Karpas-422 (cell line): ENCODE data around the gene RIMKLA. TPM values are rescaled to one million over a fixed set of nuclear protein-coding genes. Genes with fewer than 3 reads are reported as not detected.

Source experiments
- DNase-seq: peaks from one replicate; pipeline ENCODE4 v3.0.0-alpha.2; 2015
- H2AFZ ChIP-seq: fragments of 200-600 bp; sonication (generic); 2 replicates; pipeline ENCODE4 v1.6.1; 2014; ENCODE audit warnings: antibody characterized with exemption, low read length, mixed read lengths
- H3K27ac ChIP-seq: fragments of 200-600 bp; sonication (generic); 2 replicates; pipeline ENCODE4 v1.5.1; 2014; ENCODE audit warnings: mild to moderate bottlenecking, low read length, moderate library complexity
- H3K27me3 ChIP-seq: fragments of 200-600 bp; sonication (generic); 2 replicates; pipeline ENCODE4 v1.6.1; 2014; ENCODE audit warnings: low read length, mixed read lengths
- H3K36me3 ChIP-seq: fragments of 200-600 bp; sonication (generic); 2 replicates; pipeline ENCODE4 v1.6.1; 2014; ENCODE audit warnings: low read length, mixed read lengths; ENCODE audit not compliant: insufficient read depth
- H3K4me1 ChIP-seq: fragments of 200-600 bp; sonication (generic); 2 replicates; pipeline ENCODE4 v1.6.1; 2014; ENCODE audit warnings: mild to moderate bottlenecking, low read length, mixed read lengths
- H3K4me2 ChIP-seq: fragments of 200-600 bp; sonication (generic); 2 replicates; pipeline ENCODE4 v1.6.1; 2014; ENCODE audit warnings: low read length, low read depth, mild to moderate bottlenecking; ENCODE audit not compliant: poor library complexity, severe bottlenecking
- H3K4me3 ChIP-seq: fragments of 200-600 bp; sonication (generic); 2 replicates; pipeline ENCODE4 v1.5.1; 2014; ENCODE audit warnings: mild to moderate bottlenecking, antibody characterized with exemption, low read length, mixed read lengths
- H3K79me2 ChIP-seq: fragments of 200-600 bp; sonication (generic); 2 replicates; pipeline ENCODE4 v1.6.1; 2014; ENCODE audit warnings: mild to moderate bottlenecking, low read length, mixed read lengths
- H3K9ac ChIP-seq: fragments of 200-600 bp; sonication (generic); 2 replicates; pipeline ENCODE4 v1.6.0; 2014; ENCODE audit warnings: low read length
- H3K9me2 ChIP-seq: fragments of 200-600 bp; sonication (generic), shearing (Covaris generic); replicated peaks from 2 replicates; pipeline ENCODE4 v1.6.0; 2014; ENCODE audit warnings: mild to moderate bottlenecking, low read length, moderate library complexity; ENCODE audit not compliant: insufficient read depth
- H3K9me3 ChIP-seq: fragments of 300-700, 200-600 bp; sonication (generic); 2 replicates; pipeline ENCODE4 v1.6.1; 2014; ENCODE audit warnings: low read length, mixed read lengths
- H4K20me1 ChIP-seq: fragments of 200-600 bp; sonication (generic); 2 replicates; pipeline ENCODE4 v1.6.1; 2014; ENCODE audit warnings: mild to moderate bottlenecking, antibody characterized with exemption, low read length, low read depth; ENCODE audit not compliant: insufficient read depth
- total RNA-seq: library from RNA; depleted of rRNA; stranded (reverse); fragments of >200 nt; shearing (Covaris generic); gene quantifications from 2 replicates; pipeline ENCODE4 v1.2.3, GENCODE V29; 2014; ENCODE audit warnings: low replicate concordance

The RIMKLA gene
- total RNA-seq, 1 experiment from 2014 or later: 2.1 TPM

- Histone ChIP-seq H3K9me2 (no peaks in the 10 kb centered on the region), H3K27ac (no peak overlapping the region), H3K9ac (no peak overlapping the region), H3K9me3 (no peaks in the 10 kb centered on the region), H3K27me3 (no peaks in the 10 kb centered on the region), H3K79me2 (peaks cover 5% of the 10 kb centered on the region; the same call in 1 of the 2 replicates), H3K4me2 (no peak overlapping the region), H3K4me1 (peaks cover 9% of the 10 kb centered on the region), H3K4me3 (no peak overlapping the region), H2AFZ (no peak overlapping the region), H3K36me3 (no peaks in the 10 kb centered on the region), H4K20me1 (no peaks in the 10 kb centered on the region)
- no peak for DNase-seq
These were observed 40.5 kb upstream of the RIMKLA start for GRCh38 chr1:42340093-42340492.

- H3K27me3 ChIP-seq: no peaks in the 10 kb centered on the region
- no peak overlapping the region for H3K4me2 ChIP-seq
- no peaks in the 10 kb centered on the region for H3K9me2 ChIP-seq
- DNase-seq: no peak
- no peak overlapping the region for H3K9ac ChIP-seq
- no peaks in the 10 kb centered on the region for H3K9me3 ChIP-seq
- no peaks in the 10 kb centered on the region for H4K20me1 ChIP-seq
- no peak overlapping the region for H3K4me3 ChIP-seq
- no peak overlapping the region for H3K27ac ChIP-seq
- peaks cover 3% of the 10 kb centered on the region; the same call in 1 of the 2 replicates for H3K79me2 ChIP-seq
- no peak overlapping the region for H2AFZ ChIP-seq
- H3K36me3 ChIP-seq: no peaks in the 10 kb centered on the region
- H3K4me1 ChIP-seq: peaks cover 8% of the 10 kb centered on the region
These were observed 39.7 kb upstream of the RIMKLA start for GRCh38 chr1:42340901-42341300.

- Histone ChIP-seq H3K27ac (no peak overlapping the region), H3K9me3 (no peaks in the 10 kb centered on the region), H3K9me2 (no peaks in the 10 kb centered on the region), H3K36me3 (no peaks in the 10 kb centered on the region), H3K4me2 (no peak overlapping the region), H3K4me1 (peaks cover 8% of the 10 kb centered on the region), H4K20me1 (no peaks in the 10 kb centered on the region), H3K4me3 (no peak overlapping the region), H3K9ac (no peak overlapping the region), H2AFZ (no peak overlapping the region), H3K79me2 (no peaks in the 10 kb centered on the region), H3K27me3 (no peaks in the 10 kb centered on the region)
- no peak for DNase-seq
These were observed 37.5 kb upstream of the RIMKLA start for GRCh38 chr1:42343049-42343448.

- Histone ChIP-seq H3K27me3 (no peaks in the 10 kb centered on the region), H3K9me3 (no peaks in the 10 kb centered on the region), H3K36me3 (no peaks in the 10 kb centered on the region), H3K9ac (no peak overlapping the region), H4K20me1 (no peaks in the 10 kb centered on the region), H3K4me3 (peak overlapping the region; percentile 40; the same call in 1 of the 2 replicates), H3K4me2 (peak overlapping the region; percentile 65), H3K4me1 (peaks cover 26% of the 10 kb centered on the region), H2AFZ (peak overlapping the region; percentile 54; the same call in 1 of the 2 replicates), H3K27ac (peak overlapping the region; percentile 5; the same call in 1 of the 2 replicates), H3K9me2 (no peaks in the 10 kb centered on the region), H3K79me2 (no peaks in the 10 kb centered on the region)
- peak; percentile 81 for DNase-seq
These were observed 32.1 kb upstream of the RIMKLA start for GRCh38 chr1:42348498-42348897.

- no peak overlapping the region for H3K27ac ChIP-seq
- H3K9ac ChIP-seq: no peak overlapping the region
- H3K4me2 ChIP-seq: no peak overlapping the region
- no peaks in the 10 kb centered on the region for H3K9me3 ChIP-seq
- H3K4me3 ChIP-seq: no peak overlapping the region
- H4K20me1 ChIP-seq: no peaks in the 10 kb centered on the region
- H3K36me3 ChIP-seq: no peaks in the 10 kb centered on the region
- H2AFZ ChIP-seq: no peak overlapping the region
- no peaks in the 10 kb centered on the region for H3K79me2 ChIP-seq
- peaks cover 24% of the 10 kb centered on the region for H3K4me1 ChIP-seq
- H3K27me3 ChIP-seq: no peaks in the 10 kb centered on the region
- no peak for DNase-seq
- H3K9me2 ChIP-seq: no peaks in the 10 kb centered on the region
These were observed 30.5 kb upstream of the RIMKLA start for GRCh38 chr1:42350086-42350485.

- Histone ChIP-seq H3K4me2 (peak overlapping the region; percentile 6), H3K27ac (no peak overlapping the region), H3K9me2 (no peaks in the 10 kb centered on the region), H3K79me2 (no peaks in the 10 kb centered on the region), H4K20me1 (no peaks in the 10 kb centered on the region), H3K4me1 (peaks cover 12% of the 10 kb centered on the region), H3K9me3 (no peaks in the 10 kb centered on the region), H3K9ac (no peak overlapping the region), H3K27me3 (no peaks in the 10 kb centered on the region), H3K36me3 (no peaks in the 10 kb centered on the region), H3K4me3 (no peak overlapping the region), H2AFZ (no peak overlapping the region)
- DNase-seq: no peak
These were observed 21.8 kb upstream of the RIMKLA start for GRCh38 chr1:42358791-42359190.

- DNase-seq: no peak
- H3K4me3 ChIP-seq: no peak overlapping the region
- no peaks in the 10 kb centered on the region for H4K20me1 ChIP-seq
- no peak overlapping the region for H3K27ac ChIP-seq
- peaks cover 12% of the 10 kb centered on the region for H3K4me1 ChIP-seq
- no peaks in the 10 kb centered on the region for H3K79me2 ChIP-seq
- H3K4me2 ChIP-seq: no peak overlapping the region
- H3K9me3 ChIP-seq: no peaks in the 10 kb centered on the region
- no peaks in the 10 kb centered on the region for H3K36me3 ChIP-seq
- no peaks in the 10 kb centered on the region for H3K27me3 ChIP-seq
- H3K9ac ChIP-seq: no peak overlapping the region
- H3K9me2 ChIP-seq: no peaks in the 10 kb centered on the region
- H2AFZ ChIP-seq: no peak overlapping the region
These were observed 21.1 kb upstream of the RIMKLA start for GRCh38 chr1:42359466-42359865.

- H3K27ac ChIP-seq: no peak overlapping the region
- H3K36me3 ChIP-seq: no peaks in the 10 kb centered on the region
- no peak overlapping the region for H3K9ac ChIP-seq
- no peak overlapping the region for H2AFZ ChIP-seq
- H3K4me1 ChIP-seq: peaks cover 3% of the 10 kb centered on the region
- no peaks in the 10 kb centered on the region for H4K20me1 ChIP-seq
- H3K79me2 ChIP-seq: no peaks in the 10 kb centered on the region
- H3K9me2 ChIP-seq: no peaks in the 10 kb centered on the region
- DNase-seq: no peak
- H3K4me3 ChIP-seq: no peak overlapping the region
- no peak overlapping the region for H3K4me2 ChIP-seq
- H3K9me3 ChIP-seq: no peaks in the 10 kb centered on the region
- H3K27me3 ChIP-seq: no peaks in the 10 kb centered on the region
These were observed 16.5 kb upstream of the RIMKLA start for GRCh38 chr1:42364089-42364488.

- H3K9ac ChIP-seq: no peak overlapping the region
- no peaks in the 10 kb centered on the region for H3K79me2 ChIP-seq
- no peak for DNase-seq
- H3K4me2 ChIP-seq: no peak overlapping the region
- no peaks in the 10 kb centered on the region for H3K9me3 ChIP-seq
- H3K4me1 ChIP-seq: no peaks in the 10 kb centered on the region
- no peak overlapping the region for H2AFZ ChIP-seq
- H3K9me2 ChIP-seq: no peaks in the 10 kb centered on the region
- no peaks in the 10 kb centered on the region for H4K20me1 ChIP-seq
- no peak overlapping the region for H3K27ac ChIP-seq
- H3K27me3 ChIP-seq: no peaks in the 10 kb centered on the region
- H3K36me3 ChIP-seq: no peaks in the 10 kb centered on the region
- H3K4me3 ChIP-seq: no peak overlapping the region
These were observed 16.1 kb upstream of the RIMKLA start for GRCh38 chr1:42364542-42364941.
